Peyer's patch (tissue), 4 donors: ENCODE measurements around the gene CWF19L1.
"Not testable (repeated sequence)": the region's sequence is repeated elsewhere in the genome, so short reads cannot be mapped to it uniquely, and the experiment has no call there.

ENCODE experiments used
- POLR2A ChIP-seq, 2 donors: fragments of 450-650 bp; IDR thresholded peaks; one replicate each; pipeline ENCODE4 v1.5.1; 2017; ENCODE audit warnings: antibody characterized with exemption in 2 of 2, mild to moderate bottlenecking in 2 of 2, moderate library complexity in 2 of 2
- TF ChIP-seq, protein P1 (sequence below), 6 experiments: fragments of 450-650 bp in 4 of 6; fragments of 200-600 bp in 2 of 6; sonication (generic) in 1 of 6; IDR thresholded peaks; one replicate each; pipeline ENCODE4 v1.5.1; 2017 to 2019; ENCODE audit warnings: antibody characterized with exemption in 6 of 6, mild to moderate bottlenecking in 3 of 6, moderate library complexity in 1 of 6

GRCh38 chr10:100301123-100301522 is 33.7 kb upstream of the CWF19L1 start:
- TF ChIP-seq, protein P1, sequence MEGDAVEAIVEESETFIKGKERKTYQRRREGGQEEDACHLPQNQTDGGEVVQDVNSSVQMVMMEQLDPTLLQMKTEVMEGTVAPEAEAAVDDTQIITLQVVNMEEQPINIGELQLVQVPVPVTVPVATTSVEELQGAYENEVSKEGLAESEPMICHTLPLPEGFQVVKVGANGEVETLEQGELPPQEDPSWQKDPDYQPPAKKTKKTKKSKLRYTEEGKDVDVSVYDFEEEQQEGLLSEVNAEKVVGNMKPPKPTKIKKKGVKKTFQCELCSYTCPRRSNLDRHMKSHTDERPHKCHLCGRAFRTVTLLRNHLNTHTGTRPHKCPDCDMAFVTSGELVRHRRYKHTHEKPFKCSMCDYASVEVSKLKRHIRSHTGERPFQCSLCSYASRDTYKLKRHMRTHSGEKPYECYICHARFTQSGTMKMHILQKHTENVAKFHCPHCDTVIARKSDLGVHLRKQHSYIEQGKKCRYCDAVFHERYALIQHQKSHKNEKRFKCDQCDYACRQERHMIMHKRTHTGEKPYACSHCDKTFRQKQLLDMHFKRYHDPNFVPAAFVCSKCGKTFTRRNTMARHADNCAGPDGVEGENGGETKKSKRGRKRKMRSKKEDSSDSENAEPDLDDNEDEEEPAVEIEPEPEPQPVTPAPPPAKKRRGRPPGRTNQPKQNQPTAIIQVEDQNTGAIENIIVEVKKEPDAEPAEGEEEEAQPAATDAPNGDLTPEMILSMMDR (IDR thresholded peaks at IDR 0.05): not testable (repeated sequence)
- not testable (repeated sequence) for TF ChIP-seq POLR2A (IDR thresholded peaks at IDR 0.05)
